SK-N-SH (cell line): Measurements from ENCODE around the gene TLR2. TPM values are rescaled to one million over a fixed set of nuclear protein-coding genes. Genes with fewer than 3 reads are reported as not detected.
"Not testable (repeated sequence)": the region's sequence is repeated elsewhere in the genome, so short reads cannot be mapped to it uniquely, and the experiment has no call there.

Experiments
- CTCF ChIA-PET: fragments of 300-600, 350-600 bp; formaldehyde crosslinking; extraction: SDS; loops from one replicate; lab custom pipeline; 2021; lab: Yijun Ruan, JAX
- POLR2A ChIA-PET: fragments of 350-600 bp; sonication (Branson Sonifier 250); formaldehyde crosslinking; extraction: SDS; loops from one replicate; lab custom pipeline; 2020; ENCODE audit warnings: antibody characterized with exemption, inconsistent platforms; lab: Yijun Ruan, JAX
- DNase-seq: peaks from one replicate; pipeline ENCODE4 v3.0.0; 2012
- H2AFZ ChIP-seq: fragments of 200-600 bp; sonication (generic); 2 replicates; pipeline ENCODE4 v1.8.1; 2016; ENCODE audit warnings: antibody characterized with exemption, mild to moderate bottlenecking, low read depth
- H3F3A ChIP-seq: fragments of 200-600 bp; sonication (generic); replicated peaks from 2 replicates; pipeline ENCODE3; 2016; ENCODE audit warnings: antibody characterized with exemption, mild to moderate bottlenecking; ENCODE audit not compliant: insufficient read depth
- H3K27ac ChIP-seq, 2 experiments: fragments of 200-500 bp in 1 of 2; fragments of 200-600 bp in 1 of 2; sonication (Bioruptor generic) in 1 of 2; sonication (generic), shearing (Covaris generic) in 1 of 2; 2 replicates each; pipeline versions ENCODE4 v1.5.1 to v1.6.1; 2014 to 2016; ENCODE audit warnings: low read depth in 2 of 2, inconsistent platforms in 1 of 2, low read length in 1 of 2, mild to moderate bottlenecking in 1 of 2, mixed read lengths in 1 of 2
- H3K27me3 ChIP-seq: fragments of 200-600 bp; sonication (generic), shearing (Covaris generic); 2 replicates; pipeline ENCODE4 v1.6.1; 2016; ENCODE audit warnings: mixed run types; ENCODE audit not compliant: insufficient read depth
- H3K36me3 ChIP-seq, 2 experiments: fragments of 200-500 bp in 1 of 2; fragments of 200-600 bp in 1 of 2; sonication (Bioruptor generic) in 1 of 2; sonication (generic) in 1 of 2; replicated peaks in 1 of 2; 2 replicates each; pipeline versions ENCODE3 to v1.5.1; 2014 to 2016; ENCODE audit warnings: low read length in 1 of 2, mild to moderate bottlenecking in 1 of 2; ENCODE audit not compliant: insufficient read depth in 2 of 2, control insufficient read depth in 1 of 2
- H3K4me1 ChIP-seq, 2 experiments: fragments of 200-500 bp in 1 of 2; fragments of 200-600 bp in 1 of 2; sonication (Bioruptor generic) in 1 of 2; sonication (generic), shearing (Covaris generic) in 1 of 2; 2 replicates each; pipeline versions ENCODE4 v1.5.1 to v1.6.1; 2014 to 2016; ENCODE audit warnings: low read depth in 1 of 2, low read length in 1 of 2, mixed run types in 1 of 2; ENCODE audit not compliant: insufficient read depth in 2 of 2, control insufficient read depth in 1 of 2
- H3K4me2 ChIP-seq: fragments of 200-600 bp; sonication (generic), shearing (Covaris generic); 2 replicates; pipeline ENCODE4 v1.6.1; 2017; ENCODE audit warnings: mixed run types
- H3K4me3 ChIP-seq, 2 experiments: fragments of 200-500 bp in 1 of 2; fragments of 200-600 bp in 1 of 2; sonication (Bioruptor generic) in 1 of 2; sonication (generic), shearing (Covaris generic) in 1 of 2; 2 replicates each; pipeline versions ENCODE4 v1.5.1 to v1.8.1; 2014 to 2016; ENCODE audit warnings: low read depth in 2 of 2, inconsistent platforms in 1 of 2, low read length in 1 of 2, mild to moderate bottlenecking in 1 of 2, mixed read lengths in 1 of 2, moderate library complexity in 1 of 2
- H3K79me2 ChIP-seq: fragments of 200-600 bp; sonication (generic); 2 replicates; pipeline ENCODE4 v1.8.1; 2017; ENCODE audit warnings: mild to moderate bottlenecking; ENCODE audit not compliant: insufficient read depth
- H3K9ac ChIP-seq: fragments of 200-600 bp; sonication (generic); 2 replicates; pipeline ENCODE4 v1.6.1; 2017; ENCODE audit warnings: mixed run types
- H3K9me2 ChIP-seq: fragments of 200-600 bp; sonication (generic); 2 replicates; pipeline ENCODE4 v1.6.1; 2017; ENCODE audit warnings: mixed run types
- H3K9me3 ChIP-seq: fragments of 200-600 bp; sonication (generic); 2 replicates; pipeline ENCODE4 v1.6.1; 2017; ENCODE audit warnings: mixed run types, mild to moderate bottlenecking, moderate library complexity
- H4K20me1 ChIP-seq: fragments of 200-600 bp; sonication (generic); 2 replicates; pipeline ENCODE4 v1.6.1; 2017; ENCODE audit warnings: mild to moderate bottlenecking, mixed run types; ENCODE audit not compliant: insufficient read depth
- EZH2phosphoT487 ChIP-seq: fragments of 200-600 bp; sonication (generic); IDR thresholded peaks from 2 replicates; pipeline ENCODE4 v1.6.1; 2017; ENCODE audit warnings: low read depth, mixed run types, mild to moderate bottlenecking, antibody characterized with exemption, moderate library complexity, borderline replicate concordance
- GABPA ChIP-seq: IDR thresholded peaks from 2 replicates; pipeline ENCODE4 v1.4.0; 2012; ENCODE audit warnings: low read depth, mild to moderate bottlenecking
- GATA2 ChIP-seq: sonication (generic); formaldehyde crosslinking; IDR thresholded peaks from 2 replicates; pipeline ENCODE4 v1.5.0; 2020; ENCODE audit warnings: mild to moderate bottlenecking, missing genetic modification reagents
- MAX ChIP-seq: IDR thresholded peaks from 2 replicates; pipeline ENCODE4 v1.4.0; 2012; ENCODE audit warnings: low read depth
- RAD21 ChIP-seq: IDR thresholded peaks from 2 replicates; pipeline ENCODE4 v1.6.1; 2012; ENCODE audit warnings: mild to moderate bottlenecking, low read length
- RXRA ChIP-seq: IDR thresholded peaks from 2 replicates; pipeline ENCODE4 v1.4.0; 2012; ENCODE audit warnings: low read depth, mild to moderate bottlenecking, borderline replicate concordance
- SMC3 ChIP-seq: IDR thresholded peaks from 2 replicates; pipeline ENCODE4 v1.6.1; 2012; ENCODE audit warnings: low read depth, low read length, improper control_type of control experiment
- TCF12 ChIP-seq: IDR thresholded peaks from 2 replicates; pipeline ENCODE4 v1.4.0; 2012
- USF2 ChIP-seq: fragments of 150-350 bp; IDR thresholded peaks from 2 replicates; pipeline ENCODE4 v1.6.1; 2017; ENCODE audit warnings: antibody characterized with exemption, low read length, low read depth, borderline replicate concordance
- WGBS: methylation state at CpG from one replicate; pipeline ENCODE4 v1.1.6; 2017; ENCODE audit warnings: low lambda C conversion rate; 5-methylcytosine and 5-hydroxymethylcytosine counted together
- polyA plus RNA-seq, 3 experiments: library from polyadenylated mRNA; depleted of rRNA; stranded (reverse); fragments of >200 nt; gene quantifications; 2 replicates each; pipeline ENCODE4 v1.2.3, GENCODE V29; 2012

Gene TLR2
- polyA plus RNA-seq, 1 of the 3 experiments (the other 2 are of a cell fraction) = 0.18 TPM

GRCh38 chr4:153663667-153664066 is 20.4 kb upstream of the TLR2 start:
- WGBS = 38% methylated on average over 1 of the region's 1 CpG
- Histone ChIP-seq H3K4me2 (no peak overlapping the region), H3K9me2 (no peaks in the 10 kb centered on the region), H2AFZ (no peak overlapping the region), H3K27me3 (no peaks in the 10 kb centered on the region; the same call in 1 of the 2 replicates), H3K36me3 (no peaks in the 10 kb centered on the region), H3K9ac (no peak overlapping the region), H4K20me1 (no peaks in the 10 kb centered on the region), H3F3A (no peaks in the 10 kb centered on the region), H3K9me3 (no peaks in the 10 kb centered on the region)
- TF ChIP-seq EZH2phosphoT487 (no peak), RXRA (no peak), MAX (no peak), GABPA (no peak), RAD21 (no peak), SMC3 (no peak), GATA2 (CRISPR knock-in tag) (no peak)
- TF ChIP-seq, all 33 proteins: peak for 0
- no peaks in the 10 kb centered on the region for H3K4me1 ChIP-seq
- CTCF ChIA-PET = interaction anchor here (0.9 to 1.4 kb wide), 3 partner anchors 13 to 86 kb away, joined by 3 to 6 read pairs (median 5); no protein-coding TSS in a partner anchor
- POLR2A ChIA-PET = no interaction called here
- H3K4me3 ChIP-seq = no peak overlapping the region
- no peaks in the 10 kb centered on the region for H3K79me2 ChIP-seq
- no peak for DNase-seq
- no peak overlapping the region for H3K27ac ChIP-seq

GRCh38 chr4:153666505-153666904 is 17.6 kb upstream of the TLR2 start:
- H4K20me1 ChIP-seq, H3K27me3 ChIP-seq, H3K4me1 ChIP-seq, H3K9ac ChIP-seq, H3F3A ChIP-seq, DNase-seq, H3K79me2 ChIP-seq, H3K9me3 ChIP-seq, POLR2A ChIA-PET, H3K4me2 ChIP-seq, H3K27ac ChIP-seq, H3K4me3 ChIP-seq, H2AFZ ChIP-seq, H3K36me3 ChIP-seq, H3K9me2 ChIP-seq: not testable (repeated sequence)
- CTCF ChIA-PET = interaction anchor here (1.0 kb wide), 1 partner anchor 23 kb away, joined by 3 read pairs; no protein-coding TSS in a partner anchor
- 29% methylated on average over 1 of the region's 1 CpG for WGBS

GRCh38 chr4:153668647-153669046 is 15.4 kb upstream of the TLR2 start:
- H3K4me1 ChIP-seq = no peaks in the 10 kb centered on the region

More at GRCh38 chr4:153668647-153669046, 15.4 kb upstream of the TLR2 start:
- no peak overlapping the region for H3K27ac ChIP-seq
- H4K20me1 ChIP-seq = no peaks in the 10 kb centered on the region
- ChIA-PET POLR2A (no interaction called here), CTCF (interaction anchor here (1.4 kb wide), 1 partner anchor 81 kb away, joined by 5 read pairs; no protein-coding TSS in a partner anchor)
- TF ChIP-seq TCF12 (peak; percentile 68), MAX (0 out of 2 replicates have a peak, but pooled peaks have one; percentile 33), USF2 (no peak)
- 52% methylated on average over 2 of the region's 2 CpGs for WGBS
- no peaks in the 10 kb centered on the region; the same call in 1 of the 2 replicates for H3K27me3 ChIP-seq
- DNase-seq = no peak
- no peak overlapping the region for H3K9ac ChIP-seq
- no peaks in the 10 kb centered on the region for H3F3A ChIP-seq
- no peak overlapping the region for H3K4me3 ChIP-seq
- H3K9me2 ChIP-seq = no peaks in the 10 kb centered on the region
- no peaks in the 10 kb centered on the region for H3K79me2 ChIP-seq
- H3K9me3 ChIP-seq = no peaks in the 10 kb centered on the region
- H3K36me3 ChIP-seq = no peaks in the 10 kb centered on the region
- H3K4me2 ChIP-seq = no peak overlapping the region
- no peak overlapping the region for H2AFZ ChIP-seq
